RPMI8226 (cell line): ENCODE results near the gene PCDHGA3.
"Not testable (repeated sequence)": the region's sequence is repeated elsewhere in the genome, so short reads cannot be mapped to it uniquely, and the experiment has no call there.

ENCODE experiments used
- DNase-seq: peaks from one replicate; pipeline ENCODE4 v3.0.0-alpha.2; 2015

PCDHGA3 gene

DNA sequence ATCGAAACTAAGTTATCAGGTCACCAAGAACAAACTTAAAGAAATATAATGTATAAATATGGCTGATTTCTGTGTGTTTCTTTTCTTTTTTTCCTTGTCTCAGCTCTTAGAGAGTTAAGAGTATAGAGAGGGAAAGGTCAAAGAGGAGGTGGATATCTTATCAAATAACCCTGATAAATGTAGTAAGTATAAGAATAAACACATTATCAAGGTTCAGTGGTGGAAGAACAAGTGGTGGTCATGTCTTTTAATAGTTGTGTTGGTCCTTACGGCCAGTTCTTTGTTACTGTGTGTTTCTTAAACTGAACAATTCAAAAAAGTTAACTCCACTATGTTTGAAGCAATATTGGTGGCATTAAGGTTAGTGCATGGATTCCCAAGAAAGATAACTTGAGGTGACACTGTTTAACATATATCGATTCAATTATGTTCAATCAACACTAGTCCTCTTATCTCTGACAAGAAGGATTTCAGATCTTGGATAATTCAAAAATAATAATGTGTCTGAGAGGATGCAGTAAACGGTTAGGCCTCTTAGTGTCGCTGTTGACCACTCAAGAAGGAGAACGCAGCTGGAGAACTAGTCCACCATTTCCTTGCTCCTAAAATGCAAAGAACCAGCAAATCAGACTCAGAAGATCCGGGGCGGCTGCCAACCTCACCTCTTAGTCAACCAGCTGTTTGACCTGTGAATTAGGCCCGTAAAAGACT lies at the start of gene PCDHGA3:
TSS of gene PCDHGA3 (plus strand) at position 588 of the 711 bp plus-strand sequence. CDS start 205 bp downstream, outside the sequence.
- DNase-seq, result peak; percentile 41

DNA sequence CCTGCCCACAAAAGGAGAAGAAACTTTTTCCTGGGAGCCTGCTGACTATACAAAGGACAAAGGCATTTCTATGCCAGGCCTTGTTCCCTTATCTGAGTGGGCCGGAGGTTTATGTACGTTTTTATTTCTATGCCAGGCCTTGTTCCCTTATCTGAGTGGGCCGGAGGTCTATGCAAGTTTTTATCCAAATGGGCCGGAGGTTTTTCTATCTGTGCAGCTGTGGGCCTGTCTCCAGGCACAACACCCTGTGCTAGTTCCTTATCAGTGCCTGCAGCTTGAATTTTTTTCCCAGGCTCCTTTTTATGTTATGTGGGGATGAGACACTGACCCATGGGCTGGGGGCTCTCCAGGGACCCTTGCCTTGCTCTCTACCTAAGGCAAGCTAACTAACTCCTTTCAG lies 45.3 kb upstream of the PCDHGA3 start:
- DNase-seq, result no peak

DNA sequence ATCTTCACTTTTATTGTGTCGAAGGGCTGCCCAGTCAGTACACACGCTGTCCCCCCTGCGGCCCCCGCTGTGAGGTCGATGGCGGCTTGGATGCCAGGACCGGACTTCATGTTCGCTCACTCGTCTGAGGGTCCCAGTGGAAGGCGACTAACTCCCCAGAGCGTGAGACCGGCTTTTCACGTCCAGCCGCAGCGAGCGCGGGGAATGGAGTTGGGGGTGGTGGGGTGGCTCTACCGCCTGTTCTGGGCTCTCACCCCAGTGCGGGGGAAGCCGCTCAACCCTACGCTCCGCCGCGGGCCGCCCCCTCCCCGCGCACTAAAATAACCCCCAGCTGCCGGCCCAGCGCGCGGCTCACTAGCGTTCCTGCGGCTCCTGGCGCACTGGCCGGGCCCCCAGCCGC lies 39.9 kb upstream of the PCDHGA3 start, which contains the start of gene SLC25A2:
TSS of gene SLC25A2 (minus strand) at position 294 of the 400 bp plus-strand sequence. CDS start at position 110, 184 bp downstream.
- DNase-seq, result no peak

DNA sequence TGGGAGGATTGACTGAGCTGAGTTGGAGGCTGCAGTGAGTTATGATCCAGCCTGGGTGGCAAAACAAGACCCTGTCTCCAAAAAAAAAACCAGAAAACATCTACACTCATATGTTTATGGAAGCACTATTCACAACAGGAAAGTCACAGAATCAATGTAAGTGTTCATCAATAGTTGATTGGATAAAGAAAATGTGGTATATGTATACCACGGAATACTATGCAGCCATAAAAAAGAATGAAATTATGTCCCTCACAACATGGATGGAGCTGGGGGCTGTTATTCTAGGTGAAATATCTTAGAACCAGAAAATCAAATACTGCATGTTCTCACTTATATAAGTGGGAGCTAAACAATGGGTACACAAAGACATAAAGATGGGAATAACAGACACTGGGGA lies 37.0 kb upstream of the PCDHGA3 start:
- DNase-seq, result no peak

DNA sequence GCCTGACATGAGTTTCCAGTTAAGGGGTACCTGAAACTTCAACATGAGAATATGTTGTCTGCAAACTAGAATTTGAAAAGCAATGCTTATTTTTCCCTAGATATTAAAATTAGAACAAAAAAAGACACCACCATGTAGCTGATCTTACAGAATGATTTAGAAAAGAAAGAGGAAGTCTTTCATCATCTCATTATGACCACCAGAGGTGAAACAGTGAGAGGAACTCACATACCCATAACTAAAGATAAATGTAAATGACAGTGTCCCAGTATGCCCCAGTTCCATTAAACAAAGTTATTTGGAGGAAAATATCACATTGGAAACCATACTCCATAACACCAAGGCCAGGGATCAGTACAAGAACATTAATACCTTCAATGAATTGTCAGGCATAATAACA lies 29.9 kb upstream of the PCDHGA3 start:
- DNase-seq, result no peak

DNA sequence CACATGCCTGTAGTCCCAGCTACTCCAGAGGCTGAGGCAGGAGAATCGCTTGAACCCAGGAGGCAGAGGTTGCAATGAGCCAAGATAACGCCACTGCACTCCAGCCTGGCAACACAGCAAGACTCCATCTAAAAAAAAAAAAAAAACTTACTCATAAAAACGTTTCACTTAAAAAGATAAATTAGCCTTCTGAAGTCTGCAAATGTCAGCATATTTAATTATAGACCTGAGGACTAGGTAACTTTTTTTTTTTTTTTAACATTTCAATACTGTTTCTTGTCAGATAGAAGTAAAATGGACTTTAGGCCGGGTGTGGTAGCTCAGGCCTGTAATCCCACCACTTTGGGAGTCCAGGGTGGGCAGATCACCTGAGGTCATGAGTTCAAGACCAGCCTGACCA lies 26.7 kb upstream of the PCDHGA3 start:
- not testable (repeated sequence) for DNase-seq

DNA sequence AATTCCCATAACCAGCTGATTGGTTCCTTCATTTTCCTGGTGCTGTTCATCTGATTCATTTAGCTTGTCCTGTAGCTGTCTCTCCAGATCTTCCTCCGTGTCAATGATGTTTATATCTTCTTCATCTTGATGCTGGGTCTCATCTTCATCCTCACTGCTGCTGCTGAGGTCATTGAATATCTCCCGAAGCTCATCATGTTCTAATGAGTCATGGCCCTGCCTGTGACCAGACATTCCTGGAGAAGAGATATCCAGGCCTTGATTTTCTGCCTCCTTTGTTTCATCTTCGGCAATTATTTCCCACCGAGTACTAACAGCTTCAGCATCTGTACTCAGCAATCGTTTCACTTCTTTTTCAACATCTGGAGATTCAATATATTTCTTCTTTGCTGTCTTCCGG lies 24.4 kb upstream of the PCDHGA3 start:
- DNase-seq, result no peak

DNA sequence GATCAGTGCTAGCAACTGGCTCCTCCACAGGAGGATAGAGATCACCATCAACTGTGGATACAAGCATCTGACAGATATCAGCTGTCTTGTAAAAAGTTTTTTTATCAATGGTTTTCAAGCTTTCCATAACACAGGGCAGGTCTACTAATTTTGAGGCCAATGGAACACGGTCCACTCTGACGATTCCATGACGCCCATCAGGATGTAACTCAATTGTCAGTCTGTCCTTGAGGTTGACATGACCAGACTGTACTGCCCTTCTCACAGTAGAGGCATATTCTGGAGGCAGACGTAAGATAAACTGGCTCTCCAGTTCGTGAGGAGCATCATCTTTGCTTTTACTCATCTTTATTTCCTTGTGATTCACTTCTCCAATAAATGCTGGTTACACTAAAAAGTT lies 23.9 kb upstream of the PCDHGA3 start:
- DNase-seq, result no peak

DNA sequence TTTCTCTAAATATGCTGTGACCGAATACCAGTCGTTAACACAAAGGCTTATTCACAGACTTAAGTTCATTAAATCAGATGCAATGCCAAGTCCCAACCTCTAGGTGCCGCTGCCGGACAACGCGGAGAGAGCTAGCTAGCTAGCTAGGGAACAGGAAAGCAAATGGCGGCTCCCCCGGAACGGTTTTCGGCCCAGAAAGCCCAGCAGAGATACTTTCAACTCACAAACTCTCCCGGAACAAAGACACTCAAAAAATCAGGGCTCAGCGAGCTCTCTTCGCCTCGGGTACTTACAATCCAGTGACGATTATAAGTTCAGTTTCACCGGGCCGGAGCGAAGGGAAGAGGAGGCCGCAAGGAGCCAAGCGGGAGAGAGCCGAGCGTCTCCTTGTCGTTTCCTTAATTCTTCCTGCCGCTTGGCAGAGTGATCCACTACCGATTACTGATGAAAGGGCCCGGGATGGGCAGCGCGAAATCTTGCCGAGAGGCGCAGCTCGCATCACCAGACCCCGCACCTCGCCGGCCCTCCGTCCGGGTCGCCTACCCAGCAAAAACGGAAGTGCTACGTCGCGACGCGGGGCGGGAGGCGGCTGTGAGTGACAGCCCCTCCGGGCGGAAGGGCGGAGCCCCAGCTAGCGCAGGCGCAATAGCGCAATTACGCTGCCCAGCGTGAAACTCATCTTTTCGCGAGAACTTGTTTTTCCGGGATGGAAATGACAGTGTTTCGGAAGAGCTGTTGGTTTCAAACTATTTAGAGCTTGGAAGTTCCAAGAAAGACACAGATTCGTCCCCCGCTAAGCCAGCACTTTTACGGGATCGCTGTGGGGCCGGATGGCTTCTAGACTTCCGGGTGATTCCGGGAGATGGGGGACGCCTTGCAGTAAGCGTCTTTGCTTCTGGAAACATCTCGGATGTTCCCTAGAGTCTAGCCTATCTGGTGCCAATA lies 23.1 kb upstream of the PCDHGA3 start, which contains the start of gene TAF7:
TSS of gene TAF7 (minus strand) at position 560 of the 945 bp plus-strand sequence. CDS start 740 bp downstream, outside the sequence.
- peak; percentile 95 for DNase-seq

DNA sequence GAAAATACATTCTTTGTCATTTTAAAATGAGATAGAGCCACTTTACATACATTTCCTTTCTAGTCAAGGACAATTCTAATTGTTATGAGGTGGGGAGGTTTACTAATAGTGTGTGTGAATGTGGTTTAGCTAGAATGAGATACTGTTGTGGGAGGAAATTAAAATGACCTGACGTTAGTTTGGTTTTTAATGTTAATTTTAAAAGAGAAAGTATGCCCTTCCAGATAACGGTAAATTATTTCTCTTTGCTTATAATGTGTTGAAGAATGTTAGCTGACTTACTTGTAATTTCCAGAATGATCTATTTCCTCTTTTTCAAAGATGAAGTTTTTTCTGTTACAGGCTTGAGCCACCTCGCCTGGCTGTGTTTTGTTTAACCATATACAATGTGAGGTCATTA lies 21.4 kb upstream of the PCDHGA3 start:
- DNase-seq, result no peak

DNA sequence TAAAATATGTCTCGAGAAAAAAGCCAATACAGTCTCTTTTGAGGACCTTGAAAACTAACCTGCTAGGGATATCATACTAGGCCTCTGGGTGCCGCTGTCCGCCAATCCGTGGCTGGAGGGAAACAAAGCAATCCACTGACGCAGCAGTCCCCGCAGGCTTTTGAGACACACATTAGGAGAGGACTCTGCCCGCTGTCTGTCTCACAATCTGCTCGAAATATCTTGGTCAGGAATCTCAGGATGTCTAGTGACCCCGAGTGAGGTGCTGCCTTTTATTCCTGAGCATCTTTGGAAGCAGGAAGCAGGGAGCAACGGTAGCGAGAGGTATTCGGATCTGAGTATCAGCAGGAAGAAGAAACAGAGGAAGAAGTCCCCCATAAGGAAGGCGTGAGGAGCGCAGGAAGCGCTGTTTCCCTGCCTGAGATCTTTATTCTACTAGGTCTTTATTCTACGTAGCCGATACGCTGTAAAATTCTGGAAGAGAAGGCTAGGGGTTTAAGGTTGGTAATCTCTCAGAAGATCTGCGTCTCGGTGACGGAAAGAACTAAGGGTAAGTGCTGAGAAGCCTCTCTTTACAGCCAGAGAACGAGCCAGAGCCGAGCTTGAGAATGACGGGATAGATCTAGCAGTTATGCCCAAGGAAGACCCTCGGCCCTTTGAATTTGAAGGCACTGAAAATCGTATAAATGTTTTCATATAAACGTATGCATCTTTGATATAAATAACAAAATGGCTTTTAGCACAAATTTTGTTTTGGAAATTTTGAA lies 17.4 kb upstream of the PCDHGA3 start:
- peak; percentile 87 for DNase-seq

DNA sequence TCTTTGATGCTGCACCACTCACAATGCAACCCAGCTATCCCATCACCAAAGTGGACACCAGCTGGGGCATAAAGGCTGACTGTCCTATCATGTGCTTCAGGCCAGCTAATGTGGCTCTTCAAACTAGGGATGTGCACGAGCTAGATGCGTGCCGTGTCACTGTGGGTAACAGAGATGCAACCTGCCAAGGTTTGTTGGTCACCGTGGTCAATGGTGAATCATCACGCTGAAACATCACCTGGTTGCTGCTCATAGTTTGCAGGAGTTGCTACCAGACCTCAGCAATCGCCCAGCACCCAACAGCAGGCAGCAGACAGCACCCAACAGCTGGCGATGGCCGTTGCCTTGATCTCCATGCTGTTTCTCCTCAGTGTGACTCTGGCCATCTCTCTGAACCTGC lies 15.4 kb upstream of the PCDHGA3 start:
- DNase-seq, result no peak

DNA sequence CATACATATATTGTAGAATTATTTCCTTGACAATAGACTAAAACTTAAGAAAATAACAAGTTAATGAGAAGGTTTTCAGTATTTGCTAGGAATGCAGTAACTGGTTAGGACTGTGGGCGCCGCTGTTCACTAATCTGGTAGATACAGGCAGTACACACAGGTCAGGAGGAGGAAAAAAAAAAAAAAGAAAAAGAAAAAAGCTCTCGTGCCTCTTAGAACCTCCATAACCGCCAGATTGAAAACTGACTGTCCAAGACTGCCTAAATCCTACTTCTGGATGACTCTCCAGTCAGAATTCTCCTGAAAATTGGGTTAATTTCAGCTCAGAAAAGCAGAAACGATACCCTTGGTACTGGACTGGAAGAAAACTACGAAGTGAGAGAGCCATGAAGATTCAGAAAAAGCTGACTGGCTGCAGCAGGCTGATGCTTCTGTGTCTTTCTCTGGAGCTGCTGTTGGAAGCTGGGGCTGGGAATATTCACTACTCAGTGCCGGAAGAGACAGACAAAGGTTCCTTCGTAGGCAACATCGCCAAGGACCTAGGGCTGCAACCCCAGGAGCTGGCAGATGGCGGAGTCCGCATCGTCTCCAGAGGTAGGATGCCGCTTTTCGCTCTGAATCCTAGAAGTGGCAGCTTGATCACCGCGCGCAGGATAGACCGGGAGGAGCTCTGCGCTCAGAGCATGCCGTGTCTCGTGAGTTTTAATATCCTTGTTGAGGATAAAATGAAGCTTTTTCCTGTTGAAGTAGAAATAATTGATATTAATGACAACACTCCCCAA lies 13.1 kb upstream of the PCDHGA3 start, which contains the start of gene PCDHGA1:
TSS of gene PCDHGA1 (plus strand) at position 216 of the 782 bp plus-strand sequence.
- DNase-seq, result peak; percentile 63

DNA sequence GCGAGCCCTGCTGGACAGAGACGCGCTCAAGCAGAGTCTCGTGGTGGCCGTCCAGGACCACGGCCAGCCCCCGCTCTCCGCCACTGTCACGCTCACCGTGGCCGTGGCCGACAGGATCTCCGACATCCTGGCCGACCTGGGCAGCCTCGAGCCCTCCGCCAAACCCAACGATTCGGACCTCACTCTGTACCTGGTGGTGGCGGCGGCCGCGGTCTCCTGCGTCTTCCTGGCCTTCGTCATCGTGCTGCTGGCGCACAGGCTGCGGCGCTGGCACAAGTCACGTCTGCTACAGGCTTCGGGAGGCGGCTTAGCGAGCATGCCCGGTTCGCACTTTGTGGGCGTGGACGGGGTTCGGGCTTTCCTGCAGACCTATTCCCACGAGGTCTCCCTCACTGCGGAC lies 11.1 kb upstream of the PCDHGA3 start:
- DNase-seq, result not testable (repeated sequence)

DNA sequence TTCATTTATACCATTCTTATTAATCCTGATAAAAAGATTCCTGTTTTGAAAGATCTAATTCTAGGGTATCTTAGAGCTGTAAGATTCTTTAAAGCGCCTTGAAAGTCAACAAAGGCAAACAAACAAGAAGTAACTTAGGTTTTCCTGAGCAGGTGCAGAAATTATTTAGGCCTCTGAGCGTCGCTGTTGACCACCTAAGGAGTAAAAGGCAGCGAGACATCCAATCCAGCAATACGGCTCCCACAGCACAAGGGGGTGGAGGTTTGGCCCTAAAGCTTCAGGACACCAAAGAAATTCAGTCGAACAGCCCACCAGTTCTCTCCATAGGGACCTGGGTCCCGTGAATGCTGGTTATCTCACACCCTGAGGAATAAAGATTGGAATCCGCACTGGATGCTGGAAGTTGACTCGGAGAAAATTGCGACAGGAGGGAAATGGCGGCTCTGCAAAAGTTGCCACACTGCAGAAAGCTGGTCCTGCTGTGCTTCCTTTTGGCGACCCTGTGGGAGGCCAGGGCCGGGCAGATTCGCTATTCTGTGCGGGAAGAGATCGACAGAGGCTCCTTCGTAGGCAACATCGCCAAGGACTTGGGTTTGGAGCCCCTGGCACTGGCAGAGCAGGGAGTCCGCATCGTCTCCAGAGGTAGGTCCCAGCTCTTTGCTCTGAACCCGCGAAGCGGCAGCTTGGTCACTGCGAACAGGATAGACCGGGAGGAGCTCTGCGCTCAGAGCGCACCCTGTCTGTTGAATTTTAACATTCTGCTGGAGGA lies 4.9 kb upstream of the PCDHGA3 start, which contains the start of gene PCDHGA2:
TSS of gene PCDHGA2 (plus strand) at position 223 of the 769 bp plus-strand sequence.
- DNase-seq, result peak; percentile 65

DNA sequence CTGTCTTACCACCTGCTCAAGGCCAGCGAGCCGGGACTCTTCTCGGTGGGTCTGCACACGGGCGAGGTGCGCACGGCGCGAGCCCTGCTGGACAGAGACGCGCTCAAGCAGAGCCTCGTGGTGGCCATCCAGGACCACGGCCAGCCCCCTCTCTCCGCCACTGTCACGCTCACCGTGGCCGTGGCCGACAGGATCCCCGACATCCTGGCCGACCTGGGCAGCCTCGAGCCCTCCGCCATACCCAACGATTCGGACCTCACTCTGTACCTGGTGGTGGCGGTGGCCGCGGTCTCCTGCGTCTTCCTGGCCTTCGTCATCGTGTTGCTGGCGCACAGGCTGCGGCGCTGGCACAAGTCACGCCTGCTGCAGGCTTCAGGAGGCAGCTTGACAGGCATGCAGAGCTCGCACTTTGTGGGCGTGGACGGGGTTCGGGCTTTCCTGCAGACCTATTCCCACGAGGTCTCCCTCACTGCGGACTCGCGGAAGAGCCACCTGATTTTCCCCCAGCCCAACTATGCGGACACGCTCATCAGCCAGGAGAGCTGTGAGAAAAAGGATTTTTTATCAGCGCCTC lies 2.8 kb upstream of the PCDHGA3 start:
- not testable (repeated sequence) for DNase-seq

DNA sequence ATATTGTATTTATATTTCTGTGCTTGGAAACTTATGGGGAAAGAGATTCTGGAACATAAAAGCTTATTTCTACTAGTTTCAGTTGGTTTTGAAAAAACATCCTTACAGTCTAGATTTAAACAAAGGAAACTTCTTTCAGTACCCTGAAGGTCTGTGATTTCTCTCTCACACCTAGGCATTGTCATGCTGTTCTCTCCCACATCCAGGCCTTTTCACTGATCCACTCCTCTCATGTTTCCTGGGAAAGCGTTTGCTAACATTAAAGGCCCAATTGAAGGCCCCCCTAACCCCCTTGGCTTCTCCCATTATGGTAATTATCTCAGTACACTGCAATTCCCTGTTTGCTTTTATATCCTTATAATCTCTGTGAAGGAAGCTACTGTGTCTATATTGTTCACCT lies 856 bp upstream of the PCDHGA3 start:
- DNase-seq, result no peak

DNA sequence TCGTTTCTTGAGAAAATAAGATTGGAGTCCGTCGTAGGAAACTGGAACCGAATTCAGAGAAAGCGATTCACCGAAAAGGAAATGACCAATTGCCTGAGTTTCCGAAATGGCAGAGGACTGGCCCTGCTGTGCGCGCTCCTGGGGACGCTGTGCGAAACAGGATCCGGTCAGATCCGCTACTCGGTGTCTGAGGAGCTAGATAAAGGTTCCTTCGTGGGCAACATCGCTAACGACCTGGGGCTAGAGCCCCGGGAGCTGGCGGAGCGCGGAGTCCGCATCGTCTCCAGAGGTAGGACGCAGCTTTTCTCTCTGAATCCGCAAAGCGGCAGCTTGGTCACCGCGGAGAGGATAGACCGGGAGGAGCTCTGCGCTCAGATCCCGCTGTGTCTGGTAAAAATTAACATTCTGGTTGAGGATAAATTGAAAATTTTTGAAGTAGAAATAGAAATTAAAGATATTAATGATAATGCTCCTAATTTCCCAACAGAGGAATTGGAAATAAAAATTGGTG lies 379 bp downstream of the PCDHGA3 start:
- DNase-seq, result no peak

DNA sequence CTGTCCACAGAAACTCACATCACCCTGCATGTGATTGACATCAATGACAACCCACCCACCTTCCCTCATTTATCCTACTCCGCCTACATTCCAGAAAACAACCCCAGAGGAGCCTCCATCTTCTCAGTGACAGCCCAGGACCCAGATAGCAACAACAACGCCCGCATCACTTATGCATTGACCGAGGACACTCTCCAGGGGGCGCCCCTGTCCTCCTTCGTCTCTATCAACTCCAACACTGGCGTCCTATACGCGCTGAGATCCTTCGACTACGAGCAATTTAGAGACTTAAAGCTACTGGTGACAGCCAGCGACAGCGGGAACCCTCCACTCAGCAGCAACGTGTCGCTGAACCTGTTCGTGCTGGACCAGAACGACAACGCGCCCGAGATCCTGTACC lies 1.7 kb downstream of the PCDHGA3 start:
- no peak for DNase-seq

DNA sequence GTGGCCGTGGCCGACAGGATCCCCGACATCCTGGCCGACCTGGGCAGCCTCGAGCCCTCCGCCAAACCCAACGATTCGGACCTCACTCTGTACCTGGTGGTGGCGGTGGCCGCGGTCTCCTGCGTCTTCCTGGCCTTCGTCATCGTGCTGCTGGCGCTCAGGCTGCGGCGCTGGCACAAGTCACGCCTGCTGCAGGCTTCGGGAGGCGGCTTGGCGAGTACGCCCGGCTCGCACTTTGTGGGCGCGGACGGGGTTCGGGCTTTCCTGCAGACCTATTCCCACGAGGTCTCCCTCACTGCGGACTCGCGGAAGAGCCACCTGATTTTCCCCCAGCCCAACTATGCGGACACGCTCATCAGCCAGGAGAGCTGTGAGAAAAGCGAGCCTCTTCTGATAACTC lies 2.4 kb downstream of the PCDHGA3 start:
- not testable (repeated sequence) for DNase-seq
